Body of pancreas (tissue), 4 donors: ENCODE measurements around the gene BPIFB4.

Experiments used
- POLR2A ChIP-seq, 3 donors: fragments of 450-650 bp; IDR thresholded peaks; one replicate each; pipeline ENCODE4 v1.6.1; 2016; ENCODE audit warnings: antibody characterized with exemption in 3 of 3, mild to moderate bottlenecking in 2 of 3
- TF ChIP-seq, protein P1 (sequence below), 7 experiments: fragments of 450-650 bp in 4 of 7; fragments of 200-600 bp in 3 of 7; sonication (generic) in 3 of 7; IDR thresholded peaks; one replicate each; pipeline ENCODE4 v1.5.1; 2016 to 2019; ENCODE audit warnings: antibody characterized with exemption in 7 of 7

DNA sequence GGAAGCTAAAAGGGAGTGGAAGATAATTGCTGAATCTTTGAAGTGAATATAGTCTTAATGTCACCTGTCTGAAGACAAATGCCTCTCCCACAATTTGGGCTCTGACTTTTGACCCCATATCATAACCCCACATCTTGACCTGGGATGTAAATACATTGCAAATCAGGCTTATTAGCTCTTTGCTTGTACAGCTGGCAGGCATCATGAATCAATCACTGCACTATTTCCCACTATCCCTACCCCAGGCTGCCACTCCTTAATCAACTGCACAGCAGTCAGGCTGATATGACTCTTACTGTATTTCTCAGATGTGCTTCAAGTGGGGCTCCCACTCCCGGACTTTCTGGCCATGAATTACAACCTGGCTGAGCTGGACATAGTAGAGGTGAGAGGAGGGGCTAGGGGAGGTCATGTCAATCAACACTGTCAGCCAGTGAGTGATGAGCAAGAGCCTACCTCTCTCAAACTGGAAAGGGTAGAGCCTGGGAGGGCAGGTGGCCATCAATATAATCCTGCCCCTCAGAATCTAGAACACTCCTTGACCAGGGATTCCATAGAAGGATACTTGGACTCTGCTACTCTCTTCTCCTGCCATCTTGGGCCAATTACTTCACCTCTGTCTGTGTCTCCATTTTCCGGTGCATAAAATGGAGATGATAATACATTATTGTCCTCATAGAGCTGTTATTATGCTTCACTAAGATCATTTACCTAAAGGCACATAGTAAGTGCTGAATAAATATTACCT lies 36.3 kb upstream of the BPIFB4 start:
- TF ChIP-seq, protein P1, sequence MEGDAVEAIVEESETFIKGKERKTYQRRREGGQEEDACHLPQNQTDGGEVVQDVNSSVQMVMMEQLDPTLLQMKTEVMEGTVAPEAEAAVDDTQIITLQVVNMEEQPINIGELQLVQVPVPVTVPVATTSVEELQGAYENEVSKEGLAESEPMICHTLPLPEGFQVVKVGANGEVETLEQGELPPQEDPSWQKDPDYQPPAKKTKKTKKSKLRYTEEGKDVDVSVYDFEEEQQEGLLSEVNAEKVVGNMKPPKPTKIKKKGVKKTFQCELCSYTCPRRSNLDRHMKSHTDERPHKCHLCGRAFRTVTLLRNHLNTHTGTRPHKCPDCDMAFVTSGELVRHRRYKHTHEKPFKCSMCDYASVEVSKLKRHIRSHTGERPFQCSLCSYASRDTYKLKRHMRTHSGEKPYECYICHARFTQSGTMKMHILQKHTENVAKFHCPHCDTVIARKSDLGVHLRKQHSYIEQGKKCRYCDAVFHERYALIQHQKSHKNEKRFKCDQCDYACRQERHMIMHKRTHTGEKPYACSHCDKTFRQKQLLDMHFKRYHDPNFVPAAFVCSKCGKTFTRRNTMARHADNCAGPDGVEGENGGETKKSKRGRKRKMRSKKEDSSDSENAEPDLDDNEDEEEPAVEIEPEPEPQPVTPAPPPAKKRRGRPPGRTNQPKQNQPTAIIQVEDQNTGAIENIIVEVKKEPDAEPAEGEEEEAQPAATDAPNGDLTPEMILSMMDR (IDR thresholded peaks at IDR 0.05), result no peak
- TF ChIP-seq POLR2A (IDR thresholded peaks at IDR 0.05), result no peak
